Lower leg skin (tissue), 3 donors: Measurements from ENCODE around the gene GJC3.
"Not testable (repeated sequence)": the region's sequence is repeated elsewhere in the genome, so short reads cannot be mapped to it uniquely, and the experiment has no call there.

Source experiments
- CTCF ChIP-seq, 3 donors: fragments of 450-650 bp; IDR thresholded peaks; one replicate each; pipeline ENCODE4 v1.5.1; 2016; ENCODE audit warnings: antibody characterized with exemption in 3 of 3, mild to moderate bottlenecking in 3 of 3, moderate library complexity in 2 of 3
- POLR2A ChIP-seq, 2 donors: fragments of 450-650 bp; IDR thresholded peaks; one replicate each; pipeline ENCODE4 v1.6.1; 2016 to 2017; ENCODE audit warnings: antibody characterized with exemption in 2 of 2, mild to moderate bottlenecking in 1 of 2, moderate library complexity in 1 of 2

- TF ChIP-seq CTCF, POLR2A (IDR thresholded peaks at IDR 0.05): not testable (repeated sequence)
Measured at GRCh38 chr7:99952649-99953048, 23.2 kb upstream of the GJC3 start.
